Occipital lobe (tissue), 2 donors: Measurements from ENCODE around the gene LRIT3. TPM values are rescaled to one million over a fixed set of nuclear protein-coding genes. Genes with fewer than 3 reads are reported as not detected.

Experiments
- DNase-seq: peaks from one replicate; lab custom pipeline; 2025; lab: John Stamatoyannopoulos, UW
- total RNA-seq: library from RNA; depleted of rRNA; stranded (reverse); fragments of >200 nt; gene quantifications from one replicate; pipeline ENCODE4 v1.2.3, GENCODE V29; 2014

The LRIT3 gene
- total RNA-seq, 1 donor from 2014 or later: 0.16 TPM

- DNase-seq: no peak
These were observed 60.8 kb downstream of the LRIT3 start for GRCh38 chr4:109908731-109909130.

GRCh38 chr4:109910256-109910655, 62.3 kb downstream of the LRIT3 start:
- DNase-seq: no peak

GRCh38 chr4:109912706-109913595, 65.0 kb downstream of the LRIT3 start, which contains the start of gene EGF:
Gene EGF, plus strand, starts transcription at chr4:109912883. Its CDS starts 453 bp downstream, at chr4:109913336.
- DNase-seq: no peak

- DNase-seq: no peak
These were observed 65.8 kb downstream of the LRIT3 start for GRCh38 chr4:109913596-109914241.

- DNase-seq: no peak
These were observed 66.4 kb downstream of the LRIT3 start for GRCh38 chr4:109914322-109914721.

- no peak for DNase-seq
These were observed 67.6 kb downstream of the LRIT3 start for GRCh38 chr4:109915385-109916026.

GRCh38 chr4:109916027-109916409, 68.1 kb downstream of the LRIT3 start:
- DNase-seq: no peak

GRCh38 chr4:109921384-109921808, 73.5 kb downstream of the LRIT3 start:
- DNase-seq: peak; percentile 3

Other genes starting within 250 kb of the LRIT3 start
- gene CASP6, start 144.7 kb upstream of the LRIT3 start, total RNA-seq: 13.6 TPM
- 25.0 TPM for gene PLA2G12A, start 118.0 kb upstream of the LRIT3 start, total RNA-seq
- gene CFI, start 46.1 kb upstream of the LRIT3 start, total RNA-seq: 3.1 TPM
- gene GAR1, start 32.3 kb upstream of the LRIT3 start, total RNA-seq: 3.6 TPM
- not detected for gene RRH, start 20.1 kb upstream of the LRIT3 start, total RNA-seq
- 1.7 TPM for gene EGF, start 64.8 kb downstream of the LRIT3 start, total RNA-seq